HG03439 (cell line): ENCODE results near the gene RYR2.

Source experiments
- ATAC-seq: cut with Tn5 transposase; IDR thresholded peaks from one replicate; pipeline ENCODE4 v1.9.1; 2021; ENCODE audit warnings: mild to moderate bottlenecking, moderate library complexity; ENCODE audit not compliant: unreplicated experiment

RYR2 gene

GRCh38 chr1:237031480-237031879, 10.5 kb upstream of the RYR2 start:
- no peak for ATAC-seq

- peak; percentile 75 for ATAC-seq
Observed at GRCh38 chr1:237032029-237032428, 10.0 kb upstream of the RYR2 start.

- no peak for ATAC-seq
Observed at GRCh38 chr1:237033061-237033460, 8.9 kb upstream of the RYR2 start.

- ATAC-seq, result no peak
Observed at GRCh38 chr1:237033804-237034203, 8.2 kb upstream of the RYR2 start.

GRCh38 chr1:237035759-237036158, 6.2 kb upstream of the RYR2 start:
- ATAC-seq, result no peak

GRCh38 chr1:237038211-237038610, 3.8 kb upstream of the RYR2 start:
- ATAC-seq, result no peak

GRCh38 chr1:237040823-237041222, 1.2 kb upstream of the RYR2 start:
- no peak for ATAC-seq

GRCh38 chr1:237041461-237041794, 556 bp upstream of the RYR2 start:
- no peak for ATAC-seq

- ATAC-seq, result no peak
Observed at GRCh38 chr1:237042526-237042891, 525 bp downstream of the RYR2 start.

GRCh38 chr1:237042892-237043576, 1.1 kb downstream of the RYR2 start:
- ATAC-seq, result no peak

- no peak for ATAC-seq
Observed at GRCh38 chr1:237043846-237044636, 2.1 kb downstream of the RYR2 start.

- ATAC-seq, result no peak
Observed at GRCh38 chr1:237045278-237046016, 3.5 kb downstream of the RYR2 start.

- ATAC-seq, result no peak
Observed at GRCh38 chr1:237048803-237049202, 6.8 kb downstream of the RYR2 start.

- no peak for ATAC-seq
Observed at GRCh38 chr1:237050185-237050584, 8.2 kb downstream of the RYR2 start.

GRCh38 chr1:237050915-237051314, 8.9 kb downstream of the RYR2 start:
- no peak for ATAC-seq

- no peak for ATAC-seq
Observed at GRCh38 chr1:237054313-237054712, 12.3 kb downstream of the RYR2 start.

- no peak for ATAC-seq
Observed at GRCh38 chr1:237058470-237058869, 16.5 kb downstream of the RYR2 start.

- ATAC-seq, result no peak
Observed at GRCh38 chr1:237059244-237059643, 17.3 kb downstream of the RYR2 start.

- no peak for ATAC-seq
Observed at GRCh38 chr1:237062976-237063375, 21.0 kb downstream of the RYR2 start.

GRCh38 chr1:237065903-237066302, 23.9 kb downstream of the RYR2 start:
- ATAC-seq, result no peak

- no peak for ATAC-seq
Observed at GRCh38 chr1:237070519-237070918, 28.5 kb downstream of the RYR2 start.
